ENCODE data around the gene FBXW11. TPM values are rescaled to one million over a fixed set of nuclear protein-coding genes. Genes with fewer than 3 reads are reported as not detected.
"Not testable (repeated sequence)": the region's sequence is repeated elsewhere in the genome, so short reads cannot be mapped to it uniquely, and the experiment has no call there.

FBXW11 gene
- polyA plus RNA-seq (2013, experiment 1 of 2; ENCODE audit: insufficient read length): 39.1 TPM
- 43.8 TPM for polyA plus RNA-seq (2013, experiment 2 of 2; ENCODE audit: insufficient read length)

DNA sequence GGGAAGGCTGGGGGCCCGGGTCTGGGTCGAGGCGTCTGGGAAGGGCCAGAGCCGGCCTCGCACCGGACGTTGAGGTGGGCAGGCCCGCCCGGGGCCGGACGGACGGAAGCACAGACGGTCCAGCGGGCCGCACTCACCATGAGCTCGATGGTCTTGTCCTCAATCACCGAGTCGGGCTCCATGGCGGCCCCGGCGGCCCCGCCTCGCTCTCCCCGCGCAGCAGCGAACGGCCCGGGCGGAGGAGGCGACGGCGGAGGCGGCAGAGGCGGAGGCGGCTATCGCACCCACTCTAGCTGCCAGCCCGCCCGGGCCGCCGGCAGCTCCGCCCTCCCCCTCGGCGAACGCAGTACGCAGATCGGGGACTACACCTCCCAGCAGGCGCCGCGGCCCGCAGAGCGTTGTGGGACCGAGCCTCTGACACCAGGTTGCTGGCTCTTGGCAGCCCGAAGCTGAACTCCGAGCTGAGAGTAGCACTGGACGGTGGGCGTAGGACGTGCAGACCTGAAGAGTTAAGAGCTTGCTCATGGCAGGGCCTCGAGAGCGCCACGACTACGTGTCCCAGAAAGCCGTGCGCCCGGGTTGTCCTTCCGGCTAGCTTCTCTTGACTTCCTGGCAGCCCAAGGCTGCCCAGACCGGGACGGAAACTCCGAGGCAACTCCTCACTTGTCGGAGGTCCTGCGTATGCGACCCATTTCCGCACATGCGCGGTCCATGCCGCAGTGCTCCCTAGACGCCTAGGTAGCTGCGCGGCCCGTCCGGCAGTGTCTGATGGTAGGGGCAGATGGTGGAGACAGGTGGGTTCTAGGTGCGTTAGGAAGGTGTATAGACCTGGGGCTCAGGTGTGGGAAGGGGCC lies at the start of gene FBXW11:
Gene FBXW11, minus strand, starts transcription at position 318 of the 854 bp plus-strand sequence. Its CDS starts 136 bp downstream, at position 182.
- peak; percentile 97 for DNase-seq

DNA sequence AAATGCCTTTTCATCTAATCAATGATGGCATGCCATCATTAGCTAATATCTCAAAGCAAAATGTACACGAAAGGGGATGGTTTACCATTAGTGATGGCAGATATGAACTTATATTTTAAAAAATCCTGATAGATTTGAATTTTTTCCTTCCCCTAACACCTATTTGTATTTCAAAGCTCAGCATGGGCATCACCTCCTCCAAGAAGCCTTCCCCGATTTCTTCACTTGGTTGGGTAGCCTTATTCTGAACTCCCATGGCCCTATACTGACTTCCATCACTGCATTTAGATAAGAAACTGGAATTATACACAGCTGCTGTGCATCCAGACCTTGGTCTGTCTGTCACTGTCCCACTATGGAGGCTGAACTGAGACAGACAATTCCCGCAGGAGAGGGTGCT lies 49.6 kb upstream of the FBXW11 start:
- no peak for DNase-seq

DNA sequence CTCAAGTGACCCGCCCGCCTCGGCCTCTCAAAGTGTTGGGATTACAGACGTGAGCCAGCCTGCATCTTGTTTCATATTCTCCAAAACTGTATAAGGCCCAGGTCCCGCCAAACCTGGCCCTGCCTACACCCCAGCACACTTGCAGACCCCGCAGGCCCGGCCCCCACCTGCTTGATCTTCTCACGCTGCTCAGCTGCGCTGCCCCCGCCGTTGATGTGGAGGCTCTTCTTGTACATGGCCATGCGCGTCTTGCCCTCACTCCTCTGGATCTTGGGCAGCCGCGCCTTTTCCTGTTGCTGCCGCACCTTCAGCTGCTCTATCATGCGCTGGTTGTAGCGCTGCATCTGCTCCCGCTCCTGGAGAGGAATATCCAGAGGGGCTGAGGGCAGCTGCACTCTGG lies 49.0 kb upstream of the FBXW11 start:
- DNase-seq: no peak

DNA sequence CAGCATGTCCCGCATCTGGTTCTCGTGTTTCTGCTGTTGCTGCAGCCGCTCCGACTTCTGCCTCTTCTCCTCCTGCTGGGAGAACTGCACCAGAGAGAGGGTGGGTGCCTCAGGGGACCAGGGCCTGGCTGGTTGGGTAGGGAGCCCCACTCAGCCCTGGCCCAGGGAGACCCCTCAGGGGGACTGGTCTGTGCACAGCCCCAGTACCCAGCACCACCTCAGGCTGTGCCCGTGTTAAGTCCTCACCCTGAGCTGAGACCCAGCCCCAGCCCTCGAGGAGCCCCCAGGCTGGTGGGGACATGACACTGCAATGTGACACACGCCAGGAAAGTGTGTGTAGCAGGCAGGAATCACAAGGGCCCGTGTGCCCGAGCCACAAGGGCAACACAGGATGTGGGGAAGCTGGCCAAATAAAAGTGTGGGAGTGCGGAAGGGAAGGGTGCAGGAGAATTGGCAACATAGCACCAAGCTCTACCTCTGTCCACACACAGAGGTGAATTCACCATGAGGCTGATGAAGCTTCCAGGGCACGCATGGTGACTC lies 48.2 kb upstream of the FBXW11 start:
- no peak for DNase-seq

DNA sequence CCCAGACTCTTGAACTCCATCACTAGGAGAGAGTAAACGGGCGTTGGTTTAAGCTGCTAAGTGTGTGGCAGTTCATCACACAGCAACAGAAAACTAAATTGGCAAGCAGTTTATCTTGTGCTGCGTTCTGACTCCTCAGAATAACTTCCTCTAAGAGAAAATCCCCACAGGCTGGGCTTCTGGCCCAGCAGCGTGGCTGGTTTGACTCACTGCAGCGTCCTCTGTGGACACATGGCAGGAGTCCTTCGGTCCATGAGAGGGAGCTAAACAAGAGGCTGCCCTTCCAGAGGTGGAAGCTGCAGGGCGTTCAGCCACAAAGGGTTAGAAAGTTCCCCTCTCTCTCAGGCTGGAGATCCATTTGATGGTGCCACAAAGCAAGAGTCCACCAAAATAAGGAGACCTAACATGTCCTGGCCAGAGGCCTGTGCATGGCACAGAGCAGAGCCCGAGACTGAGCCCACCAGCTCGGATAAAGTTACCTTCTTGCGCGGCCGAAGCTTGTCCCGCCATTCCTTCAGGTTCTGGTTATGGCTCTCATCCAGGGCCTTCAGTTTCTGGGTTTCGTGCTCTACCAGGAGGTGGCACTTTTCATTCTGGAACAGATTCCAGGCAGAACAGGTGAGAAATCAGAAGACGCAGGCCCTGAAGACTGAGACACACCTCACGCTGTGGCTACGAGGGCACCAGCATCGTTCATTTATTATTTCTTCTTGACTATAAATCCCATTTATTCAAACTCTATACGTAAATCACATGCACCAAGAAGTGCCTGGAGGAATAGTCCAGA lies 46.2 kb upstream of the FBXW11 start:
- peak; percentile 42 for DNase-seq

DNA sequence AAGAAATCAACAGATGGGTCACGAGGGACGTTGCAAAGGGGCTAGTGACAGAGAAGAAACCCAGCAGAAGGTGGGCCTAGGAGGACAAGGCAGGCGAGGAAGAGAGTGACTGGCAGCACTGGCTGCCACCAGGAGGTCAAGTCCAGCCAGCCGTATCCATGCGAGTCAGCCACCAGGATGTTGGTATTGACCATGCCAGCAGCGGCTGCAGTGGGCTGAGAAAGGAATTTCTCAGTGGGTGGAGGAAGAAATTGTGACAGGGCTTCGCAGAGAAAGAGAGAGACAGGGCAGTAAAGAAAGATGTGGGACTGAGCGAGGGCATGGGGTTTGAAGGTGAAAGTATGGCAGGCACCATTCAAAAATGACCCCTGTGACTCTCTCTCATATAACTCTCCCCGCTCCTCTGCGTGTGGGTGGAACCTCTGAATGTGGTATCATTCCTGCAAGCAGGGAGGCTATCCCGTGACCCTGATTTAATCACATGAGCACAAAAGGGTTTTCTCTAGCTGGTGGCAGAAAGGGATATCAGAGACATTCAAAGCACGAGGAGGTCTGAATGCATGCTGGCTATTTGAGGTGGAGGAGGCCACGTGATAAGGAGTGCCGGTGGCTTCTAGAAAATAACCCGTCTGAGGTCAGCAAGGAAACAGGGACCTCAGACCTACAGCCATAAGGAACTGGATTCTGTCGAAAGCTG lies 45.4 kb upstream of the FBXW11 start:
- no peak for DNase-seq

DNA sequence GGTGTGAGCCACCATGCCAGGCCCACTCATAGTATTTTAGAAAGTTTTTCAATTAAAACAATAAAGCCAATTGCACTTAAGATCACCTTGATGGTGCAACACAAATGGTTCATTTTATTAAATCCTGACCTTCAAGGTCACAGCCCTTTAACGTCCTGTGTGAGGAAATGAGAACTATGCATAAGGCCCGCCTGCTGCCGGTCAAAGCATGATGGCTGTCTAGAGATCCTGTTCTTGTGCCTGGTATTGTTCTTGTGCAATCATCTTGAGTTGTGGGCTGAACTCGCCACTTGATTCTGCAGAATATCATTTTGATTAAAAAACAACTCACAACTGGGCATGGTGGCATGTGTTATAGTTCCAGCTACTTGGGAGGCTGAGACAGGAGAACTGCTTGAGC lies 43.6 kb upstream of the FBXW11 start:
- DNase-seq: no peak

DNA sequence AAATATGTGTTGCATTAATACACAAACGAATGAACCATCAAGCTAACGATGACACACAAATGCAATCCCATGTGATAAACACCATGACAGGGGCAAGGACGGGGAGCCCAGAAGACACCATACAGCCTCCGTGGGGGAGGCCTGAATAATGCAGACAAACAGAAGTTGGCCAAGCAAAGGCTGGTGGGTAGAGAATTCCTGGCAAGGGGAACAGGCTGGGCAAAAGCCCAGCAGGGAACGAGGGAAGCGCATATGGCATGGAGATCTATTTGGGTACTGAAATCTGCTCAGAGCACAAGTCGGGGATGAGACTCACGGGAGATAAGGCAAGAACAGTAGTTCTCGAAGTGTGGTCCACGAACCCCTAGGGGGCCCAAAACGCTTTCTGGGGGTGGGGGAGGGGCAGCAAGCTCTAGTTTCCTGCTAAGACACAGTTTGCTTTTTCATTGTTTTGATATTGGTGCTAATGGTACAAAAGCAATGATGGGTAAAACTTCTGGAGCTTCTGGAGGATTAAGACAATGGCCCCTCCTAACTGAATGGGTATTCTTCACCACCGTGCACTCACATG lies 42.9 kb upstream of the FBXW11 start:
- no peak for DNase-seq

DNA sequence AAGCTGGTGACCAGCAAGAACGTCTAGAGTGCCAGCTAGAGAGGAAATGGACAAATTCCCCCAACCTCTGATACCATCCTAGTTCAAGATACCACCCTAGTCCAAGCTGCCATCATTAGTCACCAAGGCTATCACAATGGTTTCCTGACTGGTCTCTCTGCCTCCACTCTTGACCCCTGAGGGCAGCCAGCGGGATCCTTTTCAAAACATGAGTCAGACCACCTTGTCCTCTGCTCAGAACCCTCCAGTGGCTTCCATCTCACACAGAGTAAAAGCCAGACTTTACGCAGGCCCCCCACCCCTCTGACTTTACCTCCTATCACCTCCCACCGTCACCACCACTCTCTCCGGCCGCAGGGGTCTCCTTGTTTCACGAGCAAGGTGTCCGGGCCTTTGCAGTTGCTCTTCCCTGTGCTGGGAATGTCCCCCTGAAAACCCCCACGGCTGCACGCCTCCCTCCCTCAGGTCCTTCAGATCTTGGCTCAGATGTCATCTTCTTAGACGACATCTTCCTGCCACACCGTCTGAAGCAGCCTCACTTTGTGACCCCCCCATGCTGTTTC lies 42.2 kb upstream of the FBXW11 start:
- DNase-seq: no peak

DNA sequence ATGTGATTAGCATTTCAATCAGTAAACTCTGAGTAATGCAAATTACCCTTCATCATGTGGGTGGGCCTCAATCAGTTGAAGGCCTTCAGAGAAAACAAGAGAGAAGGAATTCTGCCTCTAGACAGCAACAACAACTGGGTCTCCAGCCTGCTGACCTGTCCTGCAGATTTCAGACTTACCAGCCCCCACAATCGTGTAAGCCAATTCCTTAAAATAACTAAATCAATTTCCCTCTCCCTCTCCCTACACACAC lies 41.7 kb upstream of the FBXW11 start:
- no peak for DNase-seq

DNA sequence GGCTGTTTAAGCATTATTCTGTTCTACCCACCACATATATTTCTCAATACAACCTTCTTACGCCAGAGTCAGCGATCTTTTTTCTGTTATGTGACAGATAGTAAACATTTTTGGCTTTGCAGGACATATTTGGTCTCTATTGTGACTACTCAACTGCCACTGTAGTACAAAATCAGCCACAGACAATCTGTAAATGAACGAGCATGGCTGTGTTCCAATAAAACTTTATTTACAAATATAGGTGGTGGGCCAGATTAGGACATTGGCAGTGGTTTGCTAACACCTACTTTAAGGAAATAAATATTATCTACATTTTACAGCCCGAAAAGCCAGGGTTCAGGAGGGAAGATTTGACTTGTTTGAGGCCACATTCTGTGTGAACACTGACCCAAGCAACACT lies 40.2 kb upstream of the FBXW11 start:
- DNase-seq: no peak

DNA sequence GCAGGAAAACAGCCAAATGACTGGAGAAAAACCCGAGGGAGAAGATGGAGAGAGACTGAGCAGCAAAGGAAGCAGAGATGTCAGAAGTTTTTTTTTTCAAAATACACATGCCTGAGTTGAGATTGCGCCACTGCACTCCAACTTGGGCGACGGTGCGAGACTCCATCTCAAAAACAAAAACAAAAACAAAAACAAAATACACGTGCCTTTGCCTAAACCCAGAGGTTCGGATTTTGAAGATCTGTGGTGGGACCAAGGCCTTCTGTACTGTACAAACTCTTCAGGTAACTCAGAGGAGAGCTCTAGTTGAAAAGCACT lies 38.8 kb upstream of the FBXW11 start:
- no peak for DNase-seq

DNA sequence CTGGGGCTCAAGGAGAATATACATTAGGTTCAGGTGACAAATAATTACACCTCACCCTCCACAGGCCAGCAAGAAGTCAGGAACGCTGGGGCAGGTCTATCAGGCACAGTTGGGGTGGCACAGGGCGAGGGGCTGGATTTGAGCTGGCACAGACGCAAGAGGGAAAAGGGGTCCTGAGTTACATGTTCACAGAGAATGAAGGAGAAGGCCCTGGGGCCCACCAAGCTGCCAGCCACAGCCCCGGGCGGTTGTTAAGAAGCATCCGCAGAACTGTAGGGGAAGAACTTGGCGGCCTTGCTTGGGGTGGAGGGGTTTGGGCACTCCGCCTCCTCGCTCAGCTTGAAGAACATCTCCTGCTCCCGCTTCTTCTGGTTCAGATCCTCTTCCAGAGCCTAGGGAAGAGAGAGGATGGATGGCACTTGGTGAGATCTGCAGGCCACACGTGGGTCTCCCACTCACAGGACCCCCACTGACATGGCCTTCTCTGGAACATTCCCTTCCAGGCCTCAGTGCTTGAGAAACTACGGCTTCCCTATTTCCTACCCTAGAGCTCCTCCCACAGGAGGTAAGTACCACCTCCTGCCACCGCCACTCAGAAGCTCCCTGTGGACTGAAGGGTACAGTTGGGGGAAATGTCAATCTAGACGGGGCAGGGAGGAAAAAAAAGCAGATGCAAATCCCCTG lies 38.3 kb upstream of the FBXW11 start:
- no peak for DNase-seq

DNA sequence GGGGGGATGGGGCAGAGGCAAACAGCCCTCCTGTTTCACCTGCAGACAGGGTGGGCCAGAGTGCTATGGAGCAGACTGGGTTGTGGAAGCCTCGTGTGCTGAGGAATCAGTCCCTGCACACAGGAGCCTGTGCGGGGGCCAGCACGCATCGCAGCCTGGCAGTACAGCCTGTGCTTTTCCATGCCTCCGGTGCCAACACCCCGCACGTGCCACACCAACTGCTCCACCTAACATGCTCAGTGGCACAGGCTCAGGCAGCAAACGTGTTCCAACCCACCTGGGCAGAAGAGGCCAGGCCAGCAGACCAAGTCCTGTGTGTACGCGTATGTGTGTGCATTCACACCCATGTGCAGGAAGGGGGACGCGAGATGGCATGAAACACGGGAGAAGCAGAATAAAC lies 37.4 kb upstream of the FBXW11 start:
- no peak for DNase-seq

DNA sequence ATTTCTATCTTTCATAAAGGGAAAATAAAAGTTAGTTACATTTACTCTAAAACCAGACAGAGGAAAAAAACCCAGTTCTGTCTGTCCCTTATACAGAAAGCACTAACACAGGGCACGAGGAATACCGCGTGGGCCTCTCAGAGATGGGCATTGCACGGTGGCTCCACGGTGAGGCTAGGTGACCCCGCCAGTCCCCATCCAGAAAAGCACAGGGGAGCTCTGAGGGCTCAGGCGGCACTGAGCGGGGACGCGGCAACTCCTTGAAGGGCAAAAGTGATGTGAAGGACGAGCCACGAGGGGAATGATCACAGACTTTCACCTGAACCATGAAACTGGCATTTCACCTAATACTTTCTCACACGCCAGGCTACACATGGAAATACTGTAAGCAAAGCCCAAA lies 35.7 kb upstream of the FBXW11 start:
- DNase-seq: no peak

DNA sequence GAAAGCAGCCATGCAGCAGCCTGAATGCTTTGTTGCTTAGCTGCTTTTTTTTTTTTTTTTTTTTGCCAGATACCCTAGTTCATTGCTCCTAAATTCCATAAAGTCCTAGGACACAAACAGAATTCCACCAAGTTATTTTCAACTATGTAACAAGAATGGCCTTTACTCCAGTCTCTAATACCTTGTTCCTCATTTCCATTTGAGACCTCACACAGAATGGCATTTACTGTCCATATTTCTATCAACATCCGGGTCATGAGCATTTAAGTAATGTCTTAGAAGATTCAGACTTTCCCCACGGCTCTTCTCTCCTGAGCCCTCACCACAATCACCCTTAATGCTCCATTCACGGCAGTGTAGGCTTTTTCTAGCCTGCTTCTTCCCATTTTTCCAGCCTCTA lies 31.7 kb upstream of the FBXW11 start:
- no peak for DNase-seq

DNA sequence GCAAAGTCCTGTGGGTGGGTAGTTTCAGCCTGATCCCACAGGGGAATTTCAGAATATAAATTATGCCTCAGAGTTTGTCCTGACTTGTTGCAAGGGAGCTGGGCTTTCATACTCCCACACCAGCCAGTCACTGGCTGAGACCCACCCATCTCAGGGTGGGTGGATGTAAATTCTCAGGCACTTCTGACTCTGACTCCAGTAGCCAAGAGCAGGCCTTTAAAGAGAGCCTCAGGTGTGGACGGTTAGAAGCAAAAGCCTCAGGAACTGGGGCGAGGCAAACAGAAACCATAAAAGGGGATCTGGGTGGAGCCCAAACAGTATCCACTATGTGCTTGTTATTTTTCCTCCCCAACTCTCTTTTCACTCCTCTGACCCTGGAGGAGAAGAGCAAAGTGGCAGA lies 28.6 kb upstream of the FBXW11 start:
- DNase-seq: no peak

DNA sequence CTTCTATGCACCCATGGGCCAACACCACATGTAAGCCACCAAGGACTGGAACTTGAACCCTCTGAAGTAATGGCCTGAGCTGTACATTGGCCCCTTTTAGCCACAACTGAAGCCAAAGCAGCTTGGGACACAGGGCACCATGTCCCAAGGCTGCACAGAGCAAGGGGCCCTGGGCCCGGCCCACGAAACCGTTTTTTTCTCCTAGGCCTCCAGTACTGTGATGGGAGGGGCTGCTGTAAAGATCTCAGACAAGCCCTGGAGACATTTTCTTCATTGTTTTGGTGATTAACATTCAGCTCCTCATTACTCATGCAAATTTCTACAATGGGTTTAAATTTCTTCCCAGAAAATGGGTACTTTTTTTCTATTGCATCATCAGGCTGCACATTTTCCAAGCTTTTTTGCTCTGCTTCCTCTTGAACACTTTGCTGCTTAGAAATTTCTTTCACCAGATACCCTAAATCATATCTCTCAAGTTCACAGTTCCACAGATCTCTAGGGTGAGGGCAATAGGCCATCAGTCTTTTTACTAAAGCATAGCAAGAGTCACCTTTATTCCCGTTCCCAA lies 25.5 kb upstream of the FBXW11 start:
- no peak for DNase-seq

DNA sequence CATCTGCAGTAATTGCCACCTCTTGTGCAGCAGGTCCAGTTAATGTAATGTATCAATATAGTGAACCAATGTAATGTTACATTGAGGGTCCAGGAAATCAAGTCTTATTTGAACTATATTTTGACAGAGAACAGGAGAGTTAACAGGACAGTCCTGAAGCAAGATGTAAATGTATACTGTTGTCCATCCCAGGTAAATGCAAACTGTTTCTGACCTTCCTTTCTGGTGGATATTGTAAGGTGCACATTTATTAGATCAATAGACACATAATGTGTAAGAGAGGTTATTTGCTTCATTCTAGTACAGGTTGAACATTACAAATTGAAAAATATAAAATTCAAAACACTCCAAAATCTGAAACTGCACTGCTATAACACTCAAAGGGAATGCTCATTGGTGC lies 23.4 kb upstream of the FBXW11 start:
- no peak for DNase-seq

DNA sequence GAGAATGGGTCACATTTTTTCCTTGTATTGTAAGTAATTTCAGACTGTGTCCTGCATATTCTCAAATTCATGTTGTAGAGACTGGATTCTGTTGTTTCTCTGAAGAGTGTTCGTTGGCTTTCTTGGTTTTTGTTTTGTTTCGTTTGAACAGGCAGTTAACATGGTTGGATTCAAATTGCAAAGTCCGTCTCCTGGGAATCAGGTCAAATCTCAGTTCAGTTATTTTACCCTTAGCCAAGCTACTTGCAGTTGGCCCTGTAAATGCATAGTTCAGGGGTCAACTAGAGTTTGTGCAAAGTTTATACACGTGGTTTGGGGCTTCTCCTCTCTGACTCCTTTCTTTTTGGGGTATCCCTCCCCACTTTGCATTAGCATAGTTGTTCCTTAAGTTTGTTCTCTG lies 21.7 kb upstream of the FBXW11 start:
- no peak for DNase-seq

DNA sequence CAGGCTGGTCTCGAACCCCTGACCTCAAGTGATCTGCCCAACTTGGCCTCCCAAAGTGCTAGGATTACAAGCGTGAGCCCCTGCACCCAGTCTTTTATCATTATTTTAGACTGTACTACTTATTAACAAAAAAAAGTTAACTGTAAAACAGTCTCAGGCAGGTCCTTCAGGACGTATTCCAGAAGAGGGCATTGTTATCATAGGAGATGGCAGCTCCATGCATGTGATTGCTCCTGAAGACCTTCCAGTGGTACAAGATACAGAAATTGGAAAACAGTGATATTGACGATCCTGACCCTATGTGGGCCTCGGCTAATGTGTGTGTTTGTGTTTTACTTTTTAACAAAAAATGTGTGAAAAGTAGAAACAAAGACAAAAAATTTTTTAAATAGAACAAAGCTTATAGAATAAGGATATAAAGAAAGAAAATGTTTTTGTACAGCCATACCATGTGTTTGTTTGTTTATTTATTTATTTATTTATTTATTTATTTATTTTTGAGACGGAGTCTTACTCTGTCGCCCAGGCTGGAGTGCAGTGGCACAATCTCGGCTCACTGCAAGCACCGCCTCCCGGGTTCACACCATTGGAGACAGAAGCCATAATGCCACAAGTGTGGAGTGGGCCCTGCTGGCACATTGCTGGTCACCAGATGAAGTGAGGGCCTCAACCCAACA lies 13.8 kb upstream of the FBXW11 start:
- DNase-seq: not testable (repeated sequence)
